Keratinocyte (primary cell): ENCODE results near the gene PPM1H.

ENCODE experiments used
- CTCF ChIP-seq, 3 experiments: IDR thresholded peaks in 1 of 3; conservative IDR thresholded peaks in 1 of 3; optimal IDR thresholded peaks in 1 of 3; 2 replicates in 2 of 3; 3 replicates in 1 of 3; pipeline versions ENCODE3 to v1.5.1; 2011; ENCODE audit warnings: low read length in 3 of 3, mild to moderate bottlenecking in 3 of 3, moderate library complexity in 2 of 3, control low read depth in 1 of 3, inconsistent platforms in 1 of 3; ENCODE audit not compliant: insufficient read depth in 2 of 3; ENCODE audit errors: extremely low read depth in 1 of 3
- EZH2 ChIP-seq: IDR thresholded peaks from one replicate; pipeline ENCODE4 v1.6.1; 2012; ENCODE audit warnings: inconsistent platforms, mild to moderate bottlenecking, low read length, moderate library complexity

GRCh38 chr12:62655666-62656151, 279.2 kb downstream of the PPM1H start:
- TF ChIP-seq CTCF (optimal IDR thresholded peaks at IDR 0.05 in 1 of 3, IDR thresholded peaks at IDR 0.05 in 1 of 3, conservative IDR thresholded peaks at IDR 0.05 in 1 of 3; ENCODE audit: extremely low read depth in 1 of 3, insufficient read depth in 2 of 3, low read length in 3 of 3) (no peak), EZH2 (no peak)
